Renal pelvis (tissue), 12 donors: ENCODE data around the gene MSX1. TPM values are rescaled to one million over a fixed set of nuclear protein-coding genes. Genes with fewer than 3 reads are reported as not detected.
"Not testable (repeated sequence)": the region's sequence is repeated elsewhere in the genome, so short reads cannot be mapped to it uniquely, and the experiment has no call there.

Source experiments
- DNase-seq: peaks from one replicate; pipeline ENCODE4 v3.0.0-alpha.2; 2013
- long read RNA-seq, 16 experiments: transcript quantifications; one replicate each; lab custom pipeline, GENCODE V29; 2026
- polyA plus RNA-seq, 3 donors: library from polyadenylated mRNA; unstranded; fragments of 120-200 nt; gene quantifications; one replicate each; pipeline ENCODE4 v1.2.1, GENCODE V29; 2013; ENCODE audit not compliant: insufficient read length in 3 of 3

The MSX1 gene
- 1 to 10 TPM in 2 of 3 donors, under 1 TPM in 1; 0.84 to 1.1 (median 1.1) TPM for polyA plus RNA-seq
- long read RNA-seq, donor 1, partial matches to known transcripts: 0 of 3 reads
- long read RNA-seq, donor 1, other reads (novel, unspliced or antisense): 0 of 3 reads
- long read RNA-seq, donor 2, partial matches to known transcripts: 0 of 1 reads
- long read RNA-seq, donor 2, other reads (novel, unspliced or antisense): 0 of 1 reads
- long read RNA-seq, donor 3: 0 reads
- long read RNA-seq, donor 4, partial matches to known transcripts: 0 of 1 reads
- long read RNA-seq, donor 4, other reads (novel, unspliced or antisense): 0 of 1 reads
- long read RNA-seq, donor 5, partial matches to known transcripts: 0 of 1 reads
- long read RNA-seq, donor 5, other reads (novel, unspliced or antisense): 0 of 1 reads
- long read RNA-seq, donor 6: 0 reads
- long read RNA-seq, donor 7, partial matches to known transcripts: 0 of 1 reads
- long read RNA-seq, donor 7, other reads (novel, unspliced or antisense): 0 of 1 reads
- long read RNA-seq, donor 8: 0 reads
- long read RNA-seq, donor 9, partial matches to known transcripts: 0 of 1 reads
- long read RNA-seq, donor 9, other reads (novel, unspliced or antisense): 0 of 1 reads
- long read RNA-seq, donor 10: 0 reads
- long read RNA-seq, donor 11, partial matches to known transcripts: 0 of 2 reads
- long read RNA-seq, donor 11, other reads (novel, unspliced or antisense): 0 of 2 reads
- long read RNA-seq, donor 12, partial matches to known transcripts: 0 of 1 reads
- long read RNA-seq, donor 12, other reads (novel, unspliced or antisense): 0 of 1 reads
- long read RNA-seq, donor 13: 0 reads
- long read RNA-seq, donor 14: 0 reads
- long read RNA-seq, donor 15, partial matches to known transcripts: 0 of 1 reads
- long read RNA-seq, donor 15, other reads (novel, unspliced or antisense): 0 of 1 reads
- long read RNA-seq, donor 16, partial matches to known transcripts: 0 of 2 reads
- long read RNA-seq, donor 16, other reads (novel, unspliced or antisense): 0 of 2 reads

DNA sequence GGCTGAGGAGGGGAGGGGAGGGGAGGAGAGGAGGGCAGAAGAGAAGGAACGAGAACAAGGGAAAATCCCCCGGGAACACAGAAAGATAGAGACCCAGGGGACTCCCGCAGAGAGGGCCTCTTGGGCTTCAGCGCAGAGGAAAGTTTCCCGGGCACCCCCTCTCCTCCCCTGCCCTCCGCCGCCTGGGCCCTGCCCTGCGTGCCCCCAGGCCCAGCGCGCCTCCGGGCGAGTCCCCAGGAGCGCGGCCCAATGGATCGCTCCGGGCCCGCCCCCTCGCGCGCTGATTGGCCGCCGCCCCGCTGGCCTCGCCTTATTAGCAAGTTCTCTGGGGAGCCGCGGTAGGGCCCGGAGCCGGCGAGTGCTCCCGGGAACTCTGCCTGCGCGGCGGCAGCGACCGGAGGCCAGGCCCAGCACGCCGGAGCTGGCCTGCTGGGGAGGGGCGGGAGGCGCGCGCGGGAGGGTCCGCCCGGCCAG, at the start of gene MSX1:
TSS of gene MSX1 (plus strand) at position 341 of the 474 bp plus-strand sequence. CDS start 235 bp downstream, outside the sequence.
- DNase-seq: peak; percentile 76

DNA sequence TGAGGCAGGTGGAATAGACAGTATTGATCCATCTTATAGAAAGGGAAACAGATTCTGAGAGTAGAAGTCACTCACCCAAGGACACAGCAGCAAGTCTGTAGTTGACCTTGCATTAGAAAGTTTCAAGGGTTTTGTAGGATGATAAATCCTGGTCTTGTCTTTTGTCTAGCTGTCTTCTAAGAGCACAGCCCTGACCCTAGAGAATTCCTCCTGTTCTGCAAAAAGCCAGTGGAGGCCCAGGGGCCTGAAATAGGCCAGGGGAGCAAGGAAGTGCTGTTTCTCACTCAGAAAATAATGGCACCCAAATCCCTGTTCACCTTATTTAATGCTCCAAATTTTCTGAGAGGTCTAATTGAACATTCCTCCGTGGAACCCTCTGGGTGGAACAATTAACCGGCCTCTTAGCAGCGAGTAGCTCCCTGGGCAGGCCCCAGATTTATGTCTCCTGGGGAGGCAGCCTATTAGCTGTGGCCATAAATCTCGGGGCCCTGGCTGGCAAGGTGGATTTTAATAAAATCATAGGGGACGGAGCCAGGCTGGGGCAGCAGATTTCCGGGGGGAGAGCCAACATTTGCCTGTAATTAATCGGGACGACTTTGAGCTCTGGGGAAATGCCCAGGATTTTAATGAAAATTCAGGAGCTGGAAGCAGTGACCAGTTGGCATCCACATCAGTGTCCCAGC, 49.2 kb upstream of the MSX1 start:
- DNase-seq: peak; percentile 14

DNA sequence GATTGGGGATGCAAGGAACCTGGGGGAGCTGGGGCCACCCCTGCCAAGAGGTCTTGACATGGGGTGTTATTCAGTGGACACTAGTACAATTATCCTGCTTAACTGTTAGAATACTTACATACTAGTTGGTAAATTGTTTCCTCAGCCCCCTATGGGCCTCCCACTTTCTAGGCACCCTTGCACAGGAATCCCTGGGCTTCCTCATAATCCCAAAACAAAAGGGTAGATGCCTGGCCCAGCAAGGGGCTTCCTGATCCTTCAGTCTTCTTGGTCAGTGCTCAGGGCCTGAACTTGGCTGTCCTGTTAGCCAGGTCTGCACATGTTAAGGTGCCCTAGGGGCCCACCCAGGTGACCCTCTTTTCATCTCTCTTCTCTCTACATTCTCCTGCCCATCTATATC, 48.7 kb upstream of the MSX1 start:
- no peak for DNase-seq

DNA sequence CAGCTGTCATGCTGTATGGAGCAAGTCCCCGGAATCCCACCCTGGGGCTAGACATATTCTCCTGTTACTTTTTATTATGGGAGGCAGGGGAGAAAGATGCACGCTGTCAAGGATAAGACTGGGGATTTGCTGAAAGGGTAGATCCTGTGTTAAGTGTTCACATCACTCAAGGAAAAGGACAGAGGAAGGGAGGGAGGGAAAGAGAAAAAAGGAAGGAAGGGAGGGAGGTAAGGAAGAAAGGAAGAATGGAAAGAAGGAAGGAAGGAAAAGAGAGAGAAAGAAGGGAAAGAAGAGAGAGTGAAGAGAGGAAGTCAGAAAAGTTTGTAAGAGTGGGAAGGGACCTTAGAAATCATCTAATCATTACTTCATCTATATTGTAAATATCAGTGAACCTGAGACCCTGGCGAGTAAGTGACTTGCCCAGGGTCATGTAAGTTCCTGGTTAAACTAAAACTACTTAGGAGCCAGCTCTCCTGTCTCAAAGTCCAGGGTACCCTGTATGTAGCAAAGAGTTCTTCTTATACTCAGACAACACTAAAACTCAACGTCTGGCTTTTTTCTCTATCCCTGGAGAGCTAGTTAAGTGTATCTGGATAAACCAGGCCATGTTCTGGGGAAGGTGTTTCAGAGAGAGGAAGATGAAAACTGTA, 47.2 kb upstream of the MSX1 start:
- no peak for DNase-seq

DNA sequence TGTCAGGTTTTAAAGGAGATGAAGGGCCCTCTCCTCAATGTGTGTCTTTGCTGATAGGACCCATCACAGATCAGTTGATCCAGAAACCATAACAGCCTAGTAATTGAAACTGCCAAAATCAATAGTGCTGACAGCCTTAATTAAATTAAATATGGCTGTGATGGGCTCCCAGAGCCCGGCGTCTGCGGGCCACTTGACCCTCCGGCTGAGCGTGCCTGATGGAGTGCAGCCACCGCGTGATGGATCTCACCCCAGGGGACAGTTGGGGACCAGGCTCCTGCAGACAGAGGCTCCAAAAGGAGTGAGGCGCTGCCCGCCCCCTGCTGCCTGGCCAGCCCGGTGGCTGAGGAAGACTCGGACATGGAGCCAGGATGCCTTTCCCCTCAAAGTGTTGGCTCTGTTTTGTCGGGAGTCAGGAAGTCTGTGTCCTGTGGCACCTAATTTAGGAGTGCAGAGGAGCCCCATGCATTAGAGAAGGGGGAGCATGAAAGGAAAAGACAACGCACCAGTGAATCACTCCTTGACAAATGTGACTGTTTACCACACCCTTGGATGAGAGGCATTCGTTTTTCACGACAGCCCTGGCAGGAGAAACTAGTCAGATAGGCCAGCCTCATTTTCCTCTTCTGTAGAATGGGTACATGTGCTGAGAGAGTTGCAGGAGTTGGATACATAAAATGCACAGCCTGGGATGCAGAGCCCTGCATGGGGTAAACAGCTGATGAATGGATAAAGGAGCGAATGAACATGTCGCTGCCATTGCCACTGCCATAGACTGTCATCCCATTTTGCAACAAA, 40.9 kb upstream of the MSX1 start:
- DNase-seq: no peak

DNA sequence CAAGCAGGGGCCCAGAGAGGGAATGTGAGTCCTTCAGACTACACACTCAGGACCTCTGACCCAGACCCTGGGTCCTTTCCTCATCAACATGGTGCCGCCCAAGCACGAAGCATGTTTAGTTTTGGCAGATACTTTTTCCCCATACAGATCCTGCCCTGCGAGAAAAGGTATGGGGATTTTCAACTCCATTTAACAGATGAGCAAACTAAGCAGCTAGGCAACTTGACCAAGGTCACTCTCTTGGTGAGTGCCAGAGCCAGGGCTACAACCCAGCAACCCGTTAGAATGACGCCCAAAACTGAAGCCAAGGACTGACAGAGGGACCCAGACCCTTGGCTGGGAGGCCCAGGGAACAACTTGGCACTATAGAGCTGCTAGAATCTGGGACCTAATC, 40.3 kb upstream of the MSX1 start:
- DNase-seq: no peak

DNA sequence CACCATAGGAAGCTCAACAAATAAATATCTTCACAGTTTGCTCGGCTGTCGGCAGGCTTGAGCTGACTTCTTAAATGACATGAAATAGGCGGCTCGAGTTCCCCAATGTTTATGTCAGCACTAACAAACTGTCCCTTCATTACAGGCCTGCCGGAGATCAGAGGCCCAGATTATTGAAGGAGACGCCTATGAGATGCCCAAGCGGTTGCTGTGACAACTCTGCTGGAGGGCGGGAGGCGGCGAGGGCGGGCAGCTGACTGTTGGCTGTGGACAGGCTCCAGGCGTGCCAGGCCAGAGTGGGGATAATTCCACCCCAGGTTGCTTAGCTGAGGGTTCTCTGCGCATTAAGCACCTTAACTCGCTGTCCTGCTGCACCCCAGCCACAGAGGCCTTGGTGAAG, 39.2 kb upstream of the MSX1 start:
- DNase-seq: peak; percentile 64

DNA sequence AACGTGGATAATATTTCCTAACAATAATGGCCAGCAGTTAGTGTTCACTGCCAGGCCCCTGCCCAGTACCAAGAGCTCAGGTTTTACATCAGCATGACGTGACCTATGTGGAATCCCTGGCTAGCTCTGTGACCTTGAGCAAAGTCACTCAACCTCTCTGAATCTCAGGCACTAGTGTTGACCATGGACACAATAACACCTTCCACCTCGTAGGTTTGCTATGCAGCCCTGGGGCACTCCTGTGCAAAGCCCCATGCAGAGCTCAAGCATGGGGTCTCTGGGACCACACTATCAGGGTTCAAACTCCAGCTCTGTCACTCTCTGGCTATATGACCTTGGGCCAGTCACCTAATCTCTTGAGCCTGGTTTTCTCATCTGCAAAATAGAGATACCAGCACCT, 38.7 kb upstream of the MSX1 start:
- no peak for DNase-seq

DNA sequence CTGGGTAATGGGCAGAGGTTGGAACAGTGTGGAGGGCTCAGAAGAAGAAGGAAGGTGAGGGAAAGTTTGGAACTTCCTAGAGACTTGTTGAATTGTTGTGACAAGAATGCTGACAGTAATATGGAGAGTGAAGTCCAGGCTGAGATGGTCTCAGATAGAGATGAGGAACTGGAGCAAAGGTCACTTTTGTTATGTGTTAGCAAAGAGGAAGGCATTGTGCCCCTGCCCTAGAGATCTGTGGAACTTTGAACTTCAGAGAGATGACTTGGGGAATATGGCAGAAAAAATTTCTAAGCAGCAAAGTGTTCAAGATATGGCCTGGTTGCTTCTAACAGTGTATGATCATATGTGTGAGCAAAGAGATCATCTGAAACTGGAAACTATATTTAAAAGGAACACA, 37.9 kb upstream of the MSX1 start:
- DNase-seq: no peak

DNA sequence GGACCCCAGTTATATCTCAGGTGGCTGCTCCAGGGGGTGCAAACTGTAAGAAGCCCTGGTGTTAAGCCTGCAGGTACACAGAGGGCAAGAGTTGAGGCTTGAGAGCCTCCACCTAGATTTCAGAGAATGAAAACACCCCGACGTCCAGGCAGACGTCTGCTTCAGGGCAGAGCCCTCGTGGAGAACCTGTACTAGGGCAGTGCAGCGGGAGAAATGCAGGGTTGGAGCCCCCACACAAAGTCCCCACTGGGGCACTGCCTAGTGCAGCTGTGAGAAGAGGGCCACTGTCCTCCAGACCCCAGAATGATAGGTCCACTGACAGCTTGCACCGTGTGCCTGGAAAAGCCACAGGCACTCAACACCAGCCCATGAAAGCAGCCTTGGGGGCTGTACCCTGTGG, 37.2 kb upstream of the MSX1 start:
- not testable (repeated sequence) for DNase-seq

DNA sequence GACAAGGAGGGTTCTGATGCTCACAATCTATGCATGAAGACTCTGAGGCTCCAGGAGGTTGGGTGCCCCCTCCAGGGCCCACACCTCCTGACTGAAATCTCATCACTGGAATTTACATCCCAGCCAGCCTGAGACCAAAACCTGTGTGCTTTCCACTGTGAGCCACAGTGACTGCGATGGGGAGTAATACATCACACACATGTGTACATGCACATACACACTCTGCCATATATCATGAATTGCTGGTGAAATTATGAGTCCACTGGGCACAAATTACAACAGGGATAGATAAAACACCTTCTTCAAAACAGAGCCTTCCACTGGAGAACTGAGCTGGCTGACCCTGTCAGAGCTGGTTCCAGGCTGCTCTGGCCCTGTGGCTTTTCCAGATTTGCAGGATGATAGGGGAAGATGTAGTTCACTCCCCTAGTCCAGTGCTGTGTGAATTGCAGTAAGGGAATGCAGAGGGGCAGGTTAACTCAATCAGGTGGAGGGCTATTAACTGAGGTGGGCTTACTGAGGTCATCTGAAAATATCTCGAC, 35.8 kb upstream of the MSX1 start:
- DNase-seq: no peak

DNA sequence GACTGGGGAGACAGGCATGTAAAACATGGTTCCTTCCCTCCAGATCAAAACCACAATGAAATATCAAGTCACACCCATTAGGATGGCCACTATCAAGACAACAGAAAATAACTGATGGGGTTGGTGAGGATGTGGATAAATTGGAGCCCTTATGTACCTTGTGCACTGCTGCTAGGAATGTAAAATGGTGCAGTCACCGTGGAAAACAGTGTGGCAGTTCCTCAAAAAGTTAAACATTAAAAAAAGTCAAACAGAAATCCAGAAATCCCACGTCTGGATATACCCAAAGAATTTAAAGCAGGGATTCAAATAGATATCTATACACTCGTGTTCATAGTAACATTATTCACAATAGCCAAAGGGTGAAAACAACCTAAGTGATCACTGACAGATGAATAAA, 35.2 kb upstream of the MSX1 start:
- DNase-seq: no peak

DNA sequence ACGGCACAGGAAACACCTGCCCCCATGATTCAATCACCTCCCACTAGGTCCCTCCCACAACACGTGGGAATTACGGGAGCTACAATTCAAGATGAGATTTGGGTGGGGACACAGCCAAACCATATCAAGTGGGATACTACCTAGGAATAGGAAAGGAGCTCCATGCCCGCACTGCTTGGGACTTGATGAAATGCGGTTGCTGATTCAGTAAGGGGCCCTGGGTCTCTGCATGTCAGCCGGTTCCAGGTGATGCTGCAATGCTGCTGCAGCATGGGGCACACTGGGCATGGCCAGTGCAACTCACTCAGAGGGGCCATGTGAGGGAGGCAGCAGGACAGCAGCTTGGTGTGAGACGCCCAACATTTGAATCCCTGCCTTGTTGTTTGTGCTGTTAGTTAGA, 34.0 kb upstream of the MSX1 start:
- no peak for DNase-seq

DNA sequence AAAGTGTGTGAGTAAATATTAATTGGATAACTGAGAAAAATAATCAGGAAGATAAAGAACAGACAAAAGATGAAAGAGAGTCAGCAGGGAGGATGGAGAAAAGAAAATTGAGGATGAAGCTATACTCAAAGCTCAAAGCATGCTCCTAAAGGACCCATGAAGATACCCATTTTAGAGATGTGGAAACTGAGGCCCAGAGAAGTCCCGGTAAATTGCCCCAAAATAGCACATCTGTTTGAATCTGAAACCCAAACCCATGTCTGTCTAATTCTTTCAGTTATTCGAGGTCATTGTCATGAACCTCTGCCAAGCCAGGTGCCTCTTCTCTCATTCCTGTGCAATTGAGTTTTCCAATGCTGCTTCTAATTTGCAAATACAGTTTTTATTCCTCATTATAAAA, 29.6 kb upstream of the MSX1 start:
- no peak for DNase-seq

DNA sequence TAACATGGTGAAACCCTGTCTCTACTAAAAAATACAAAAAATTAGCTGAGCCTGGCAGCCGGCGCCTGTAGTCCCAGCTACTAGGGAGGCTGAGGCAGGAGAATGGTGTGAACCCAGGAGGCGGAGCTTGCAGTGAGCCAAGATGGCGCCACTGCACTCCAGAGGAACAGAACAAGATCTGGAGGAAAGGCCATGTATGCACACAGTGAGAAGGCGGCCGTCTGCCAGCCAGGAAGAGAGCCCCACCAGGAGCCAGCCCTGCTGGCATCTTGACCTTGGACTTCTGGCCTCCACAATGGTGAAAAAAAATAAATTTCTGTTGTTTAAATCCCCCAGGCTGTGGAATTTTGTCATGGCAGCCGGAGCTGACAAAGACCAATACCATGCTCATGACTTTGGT, 28.2 kb upstream of the MSX1 start:
- no peak for DNase-seq

DNA sequence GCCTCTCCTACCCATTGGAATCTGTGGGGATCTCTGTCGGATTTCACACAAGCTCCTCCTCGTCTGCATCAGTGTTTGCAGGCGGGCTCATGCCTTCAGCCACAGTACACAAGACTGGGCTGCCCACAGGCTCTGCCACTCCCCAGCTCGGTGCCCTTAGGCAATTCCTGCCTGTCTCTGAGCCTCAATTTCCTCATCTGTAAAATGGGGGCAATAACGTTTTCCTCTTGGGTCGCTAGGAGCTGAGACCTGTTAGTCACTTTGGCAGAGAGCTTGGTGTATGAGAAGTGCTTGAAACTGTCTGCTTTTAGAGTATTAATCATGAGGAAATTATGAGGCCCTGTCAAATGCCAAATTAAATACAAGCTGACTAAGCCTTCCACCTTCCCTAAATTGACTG, 27.6 kb upstream of the MSX1 start:
- no peak for DNase-seq

DNA sequence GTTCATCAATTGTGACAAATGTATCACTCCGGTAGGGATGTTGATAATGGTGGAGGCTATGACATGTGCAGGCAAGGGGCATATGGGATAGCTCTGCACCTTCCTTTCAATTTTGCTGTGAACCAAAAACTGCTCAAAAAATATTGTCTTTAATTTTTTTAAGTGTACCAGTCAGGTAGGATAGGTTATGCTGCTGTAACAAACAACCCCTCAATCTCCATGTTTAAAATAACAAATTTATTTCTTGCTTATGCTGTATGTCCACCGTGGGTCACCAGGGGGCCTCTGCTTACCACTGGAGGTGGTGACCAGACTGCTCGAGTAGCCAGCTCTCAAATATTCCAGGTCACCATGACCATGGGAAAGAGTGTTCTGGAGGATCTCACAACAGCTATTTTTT, 23.4 kb upstream of the MSX1 start:
- no peak for DNase-seq

DNA sequence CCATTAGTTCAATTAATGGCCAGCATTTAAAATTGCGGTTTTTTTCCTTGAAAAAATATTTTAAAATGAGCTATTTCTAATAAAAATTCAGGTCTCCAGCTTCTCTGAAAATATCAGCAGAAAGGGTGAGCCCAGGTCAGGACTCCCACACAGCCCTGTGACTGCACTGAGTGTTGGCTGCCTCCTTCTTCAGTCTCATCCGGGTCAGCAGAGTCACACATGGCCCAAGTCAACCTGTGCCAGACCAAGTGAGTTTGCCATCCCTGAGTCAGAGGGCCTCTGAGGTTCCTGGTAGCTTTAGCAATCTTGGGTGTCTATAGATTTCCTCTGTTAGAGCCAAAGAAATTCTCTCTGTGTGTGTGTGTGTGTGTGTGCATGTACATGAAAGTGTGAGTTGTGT, 22.1 kb upstream of the MSX1 start:
- DNase-seq: no peak

DNA sequence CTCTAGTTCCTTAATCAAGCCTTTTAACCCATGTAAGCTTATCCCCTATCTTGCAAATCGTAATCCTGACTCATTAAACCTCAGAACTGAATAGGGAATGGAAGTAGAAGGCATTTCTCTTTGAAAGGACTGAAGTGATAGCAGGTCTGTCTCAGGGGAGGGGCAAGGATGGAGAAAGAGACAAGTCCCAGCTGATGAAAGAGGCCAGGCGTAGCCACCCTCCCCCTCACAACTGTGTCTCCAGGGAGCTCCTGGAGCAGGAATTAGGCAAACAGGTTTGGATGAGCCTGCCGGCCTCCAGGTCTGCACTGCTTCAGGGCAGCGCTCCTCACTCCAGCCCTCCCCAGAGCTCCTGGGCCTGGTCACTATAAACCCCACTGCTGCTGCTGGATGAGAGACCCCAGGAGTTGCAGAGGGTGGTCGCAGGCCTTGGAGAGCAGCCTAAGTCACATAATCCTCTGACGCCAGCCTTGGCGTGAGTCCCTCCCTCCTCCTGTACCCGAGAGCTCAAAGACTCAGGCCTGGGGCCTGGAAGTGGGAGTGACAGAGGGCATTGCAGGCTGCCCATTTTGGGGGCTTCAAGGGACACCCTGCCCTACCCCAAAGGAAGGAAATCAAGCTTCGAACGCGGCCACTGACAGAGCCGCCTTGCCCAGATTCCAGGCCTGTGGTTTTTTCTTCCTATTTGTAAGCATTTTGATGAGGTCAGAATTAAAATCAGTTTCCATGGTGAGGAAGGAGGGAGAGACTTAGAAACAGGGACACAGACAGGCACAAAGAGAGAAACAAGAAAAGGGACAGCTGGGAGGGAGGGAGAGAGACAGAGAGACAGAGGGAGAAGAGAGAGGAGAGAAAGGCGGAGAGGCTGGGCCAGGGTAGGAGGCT, 21.2 kb upstream of the MSX1 start:
- DNase-seq: no peak
